Measurements from ENCODE around the gene TSPAN9.

GRCh38 chr12:3161861-3162260 is 84.7 kb downstream of the TSPAN9 start:
- TF ChIP-seq CTCF (conservative IDR thresholded peaks at IDR 0.05; ENCODE audit: low read depth, low read length) (no peak), POLR2A (IDR thresholded peaks at IDR 0.05; ENCODE audit: low read depth, low read length) (no peak), MAFK (IDR thresholded peaks at IDR 0.05; ENCODE audit: low read depth, low read length) (no peak), RCOR1 (IDR thresholded peaks at IDR 0.05; ENCODE audit: insufficient replicate concordance, low read length) (no peak), RFX5 (IDR thresholded peaks at IDR 0.05; ENCODE audit: low read depth, low read length) (no peak), CEBPB (IDR thresholded peaks at IDR 0.05; ENCODE audit: low read depth, low read length) (no peak), MAZ (IDR thresholded peaks at IDR 0.05; ENCODE audit: borderline replicate concordance, low read depth, low read length) (no peak), FOS (IDR thresholded peaks at IDR 0.05; ENCODE audit: low read depth, low read length) (no peak), SMC3 (IDR thresholded peaks at IDR 0.05; ENCODE audit: low read depth, low read length) (no peak), NFE2L2 (IDR thresholded peaks at IDR 0.05; ENCODE audit: low read depth, low read length) (no peak), RAD21 (IDR thresholded peaks at IDR 0.05; ENCODE audit: low read length) (no peak)
